ENCODE measurements around the gene STK11IP.

- TF ChIP-seq CTCF (IDR thresholded peaks at IDR 0.05; ENCODE audit: insufficient read depth, low read length), result no peak
- TF ChIP-seq GABPA (IDR thresholded peaks at IDR 0.05; ENCODE audit: low read depth), result no peak
- TF ChIP-seq REST (IDR thresholded peaks at IDR 0.05; ENCODE audit: insufficient replicate concordance, low read depth), result no peak
- TF ChIP-seq POLR2AphosphoS5 (IDR thresholded peaks at IDR 0.05; ENCODE audit: low read depth), result no peak
Measured at GRCh38 chr2:219596954-219597551, 604 bp upstream of the STK11IP start.
